AG04450 (cell line): ENCODE data around the gene SMAD3. TPM values are rescaled to one million over a fixed set of nuclear protein-coding genes. Genes with fewer than 3 reads are reported as not detected.

Experiments
- CTCF ChIA-PET: fragments of 300-600, 350-600 bp; formaldehyde crosslinking; extraction: SDS; loops from one replicate; lab custom pipeline; 2022; ENCODE audit warnings: antibody characterized with exemption, inconsistent platforms; lab: Charles Lee
- POLR2A ChIA-PET: fragments of 350-600 bp; formaldehyde crosslinking; extraction: SDS; loops from one replicate; lab custom pipeline; 2021; ENCODE audit warnings: antibody characterized with exemption, inconsistent platforms; lab: Yijun Ruan, JAX
- DNase-seq: peaks from one replicate; pipeline ENCODE4 v3.0.0-alpha.2; 2011; ENCODE audit warnings: low read depth, low spot score
- H3K27ac ChIP-seq: one replicate; pipeline ENCODE4 v1.5.1; 2012; ENCODE audit warnings: low read depth, low read length, control low read depth
- H3K27me3 ChIP-seq: one replicate; pipeline ENCODE4 v1.6.0; 2012; ENCODE audit warnings: low read length; ENCODE audit not compliant: control insufficient read depth, insufficient read depth
- H3K4me3 ChIP-seq: 2 replicates; pipeline ENCODE4 v1.5.1; 2011; ENCODE audit warnings: mild to moderate bottlenecking, low read depth, low read length, control low read depth
- H3K9me3 ChIP-seq: 2 replicates; pipeline ENCODE4 v1.5.1; 2012; ENCODE audit warnings: low read length; ENCODE audit not compliant: control insufficient read depth, insufficient read depth
- polyA plus RNA-seq: library from polyadenylated mRNA; depleted of rRNA; stranded (reverse); fragments of >200 nt; gene quantifications from 2 replicates; pipeline ENCODE4 v1.2.3, GENCODE V29; 2011
- TF ChIP-seq, protein P1 (sequence below): IDR thresholded peaks from 2 replicates; pipeline ENCODE4 v1.5.1; 2011; ENCODE audit warnings: low read depth, low read length, control low read depth, inconsistent platforms

SMAD3 gene
- polyA plus RNA-seq, 1 experiment = 115 TPM

DNA sequence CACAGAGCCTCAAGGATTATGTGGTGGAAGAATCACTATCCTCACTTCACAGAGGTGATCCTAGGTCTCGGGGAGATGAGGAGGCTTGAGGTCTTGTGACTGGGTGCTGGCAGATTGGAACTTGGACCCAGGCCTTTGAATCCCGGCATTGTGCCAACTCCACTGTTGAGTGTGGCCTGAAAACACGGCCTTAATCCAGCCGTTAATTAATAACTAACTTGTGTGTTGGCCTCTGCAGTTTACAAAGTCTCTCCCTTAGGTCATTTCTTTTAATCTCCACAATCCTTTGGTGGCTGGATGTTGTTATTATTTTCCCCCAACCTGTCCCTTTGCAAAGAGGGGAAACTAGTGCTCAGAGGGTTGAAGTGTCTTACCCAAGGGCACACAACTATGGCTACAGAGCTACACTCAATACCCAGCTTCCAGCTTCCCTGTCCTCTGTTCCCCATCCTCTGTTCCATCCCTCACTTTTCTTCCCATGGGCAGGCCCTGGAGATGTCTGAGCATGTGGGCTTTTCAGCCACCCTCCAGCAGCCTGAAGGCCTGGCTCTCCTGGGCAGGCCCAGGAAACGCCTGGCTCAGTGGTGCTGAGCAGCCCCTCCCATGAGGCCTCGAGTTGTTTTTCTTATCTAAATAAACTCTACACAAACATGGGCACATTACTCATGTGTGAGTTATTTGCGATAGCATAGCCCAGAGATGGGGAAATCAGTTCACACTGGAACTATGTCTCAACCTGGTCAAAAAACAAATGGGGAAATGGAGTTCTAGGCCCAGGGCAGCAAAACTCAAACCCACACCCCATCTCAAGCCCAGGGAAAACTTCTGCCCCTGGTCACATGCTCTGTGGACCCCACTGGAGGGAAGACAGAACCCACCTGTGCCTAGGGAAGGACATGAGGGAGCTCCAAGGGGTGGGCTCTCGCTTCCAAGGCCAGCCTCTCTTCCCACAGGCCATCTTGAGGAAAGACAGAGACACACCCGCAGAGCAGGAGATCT lies 16.8 kb upstream of the SMAD3 start:
- H3K4me3 ChIP-seq = no peak overlapping the region
- POLR2A ChIA-PET = interaction anchor here (0.9 to 2.6 kb wide), 10 partner anchors 10 to 165 kb away, joined by 3 to 25 read pairs (median 5); partner anchors contain the start of gene SMAD3

DNA sequence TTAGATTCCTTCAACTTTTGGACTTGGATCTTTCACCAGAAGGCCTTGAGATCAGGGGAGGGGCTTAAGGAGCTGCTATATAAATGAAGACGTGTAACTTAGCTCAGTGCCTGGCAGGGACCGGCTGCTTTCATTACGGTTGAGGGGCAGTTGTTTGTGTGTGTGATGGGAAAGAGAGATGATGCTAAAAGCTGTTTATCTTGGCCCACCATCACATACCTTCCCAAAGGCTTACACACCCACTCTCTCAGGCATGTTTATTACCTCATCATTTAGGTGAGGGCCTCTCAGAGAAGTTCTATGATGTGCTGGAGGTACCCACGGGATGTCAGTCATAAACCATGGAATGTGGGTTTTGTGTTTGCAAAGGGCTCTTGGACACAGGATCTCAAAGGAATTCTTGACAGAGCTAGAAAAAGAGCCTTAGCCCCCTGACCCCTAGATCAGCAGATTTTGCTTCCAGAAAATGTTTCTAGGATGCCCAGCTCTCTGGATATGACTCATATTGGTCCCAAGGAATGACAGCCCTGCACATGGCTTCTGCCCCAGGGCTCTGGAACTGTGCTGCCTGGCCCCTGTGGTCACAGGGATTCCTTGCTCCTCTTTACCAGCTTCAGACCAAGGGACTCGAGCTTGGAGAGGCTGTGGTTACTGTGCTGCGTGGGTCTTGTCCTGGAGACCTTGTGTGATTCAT lies 15.9 kb upstream of the SMAD3 start:
- ChIA-PET CTCF (interaction anchor here (1.0 kb wide), 1 partner anchor 72 kb away, joined by 3 read pairs; no protein-coding TSS in a partner anchor), POLR2A (interaction anchor here (0.6 to 2.6 kb wide), 15 partner anchors 10 to 166 kb away, joined by 3 to 25 read pairs (median 3); partner anchors contain the start of gene SMAD3)
- no peak for DNase-seq
- Histone ChIP-seq H3K4me3 (no peak overlapping the region), H3K27ac (peak overlapping the region; percentile 100), H3K27me3 (no peaks in the 10 kb centered on the region), H3K9me3 (no peaks in the 10 kb centered on the region)
- TF ChIP-seq, protein P1, sequence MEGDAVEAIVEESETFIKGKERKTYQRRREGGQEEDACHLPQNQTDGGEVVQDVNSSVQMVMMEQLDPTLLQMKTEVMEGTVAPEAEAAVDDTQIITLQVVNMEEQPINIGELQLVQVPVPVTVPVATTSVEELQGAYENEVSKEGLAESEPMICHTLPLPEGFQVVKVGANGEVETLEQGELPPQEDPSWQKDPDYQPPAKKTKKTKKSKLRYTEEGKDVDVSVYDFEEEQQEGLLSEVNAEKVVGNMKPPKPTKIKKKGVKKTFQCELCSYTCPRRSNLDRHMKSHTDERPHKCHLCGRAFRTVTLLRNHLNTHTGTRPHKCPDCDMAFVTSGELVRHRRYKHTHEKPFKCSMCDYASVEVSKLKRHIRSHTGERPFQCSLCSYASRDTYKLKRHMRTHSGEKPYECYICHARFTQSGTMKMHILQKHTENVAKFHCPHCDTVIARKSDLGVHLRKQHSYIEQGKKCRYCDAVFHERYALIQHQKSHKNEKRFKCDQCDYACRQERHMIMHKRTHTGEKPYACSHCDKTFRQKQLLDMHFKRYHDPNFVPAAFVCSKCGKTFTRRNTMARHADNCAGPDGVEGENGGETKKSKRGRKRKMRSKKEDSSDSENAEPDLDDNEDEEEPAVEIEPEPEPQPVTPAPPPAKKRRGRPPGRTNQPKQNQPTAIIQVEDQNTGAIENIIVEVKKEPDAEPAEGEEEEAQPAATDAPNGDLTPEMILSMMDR = no peak

More for the DNA sequence above, 16.8 kb upstream of the SMAD3 start:
- no peaks in the 10 kb centered on the region for H3K27me3 ChIP-seq
- H3K9me3 ChIP-seq = no peaks in the 10 kb centered on the region
- CTCF ChIA-PET = interaction anchor here (1.0 kb wide), 1 partner anchor 73 kb away, joined by 3 read pairs; no protein-coding TSS in a partner anchor
- H3K27ac ChIP-seq = peak overlapping the region; percentile 100
- peak; percentile 89 for DNase-seq
- TF ChIP-seq, protein P1 = no peak

DNA sequence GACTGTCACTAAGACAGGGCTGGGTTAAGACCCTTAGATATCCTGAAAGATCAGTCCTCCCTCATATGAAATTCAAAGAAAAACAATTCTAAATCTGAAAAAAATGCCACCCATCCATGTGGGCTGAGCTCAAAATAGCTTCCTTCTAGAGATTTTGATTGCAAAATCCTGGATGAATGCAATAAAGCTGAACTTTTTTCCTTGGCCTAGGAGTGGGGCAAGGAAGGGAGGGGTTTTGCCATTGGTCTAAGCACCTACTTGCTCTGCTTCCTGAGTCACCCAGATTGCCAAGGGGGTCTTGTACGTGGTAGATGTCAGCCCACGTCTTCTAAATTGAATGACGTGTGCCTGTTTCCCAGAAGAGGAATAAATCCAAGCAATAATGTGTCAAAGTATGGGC lies 15.3 kb upstream of the SMAD3 start:
- ChIA-PET POLR2A (interaction anchor here (0.6 to 2.6 kb wide), 14 partner anchors 9 to 167 kb away, joined by 3 to 25 read pairs (median 4); partner anchors contain the start of gene SMAD3), CTCF (no interaction called here)
- TF ChIP-seq, protein P1 = no peak
- DNase-seq = no peak
- H3K27ac ChIP-seq = peak overlapping the region; percentile 100
- H3K4me3 ChIP-seq = no peak overlapping the region
- H3K27me3 ChIP-seq = no peaks in the 10 kb centered on the region
- no peaks in the 10 kb centered on the region for H3K9me3 ChIP-seq

DNA sequence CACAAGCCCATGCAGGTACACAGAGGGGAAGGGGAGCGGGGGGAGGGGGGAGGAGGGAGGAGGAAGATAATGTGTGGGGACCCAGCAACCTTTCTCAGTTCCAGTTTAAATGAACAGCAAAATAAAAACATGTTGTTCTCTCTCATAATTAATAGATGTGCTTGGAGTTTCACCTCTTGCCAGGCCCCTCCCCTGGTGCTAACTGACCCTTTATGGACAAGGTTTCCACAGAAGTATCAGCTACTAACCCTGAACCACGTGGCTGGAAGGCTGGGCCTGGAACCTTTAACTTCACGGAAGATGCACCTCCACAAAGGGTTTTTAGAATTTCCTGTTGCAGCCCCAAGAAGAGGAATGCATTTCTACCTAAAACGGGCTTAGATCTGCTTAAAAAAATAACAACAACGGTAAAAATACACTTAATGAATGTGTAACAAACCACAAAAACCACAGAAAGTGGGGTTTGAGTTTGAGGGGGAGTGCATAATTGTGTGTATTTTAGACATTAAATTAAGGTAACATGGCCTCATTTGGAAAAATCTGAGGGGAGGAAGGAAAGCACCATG lies 14.8 kb upstream of the SMAD3 start:
- ChIA-PET POLR2A (interaction anchor here (0.8 to 2.6 kb wide), 6 partner anchors 14 to 136 kb away, joined by 3 to 25 read pairs (median 6); partner anchors contain the start of gene SMAD3), CTCF (no interaction called here)
- no peak overlapping the region for H3K4me3 ChIP-seq
- TF ChIP-seq, protein P1 = no peak
- no peak for DNase-seq
- no peaks in the 10 kb centered on the region for H3K9me3 ChIP-seq
- no peaks in the 10 kb centered on the region for H3K27me3 ChIP-seq
- H3K27ac ChIP-seq = peak overlapping the region; percentile 39
